Activated CD4-positive, alpha-beta T cell treated with anti-CD3 and anti-CD28 coated beads, Interleukin-2, amount 50 U/mL, for 4 hours (primary cell): Measurements from ENCODE around the gene ODAD4.

Experiments
- DNase-seq, 2 experiments: peaks; one replicate each; pipeline ENCODE4 v3.0.0-alpha.2; 2020

Gene ODAD4, protein sequence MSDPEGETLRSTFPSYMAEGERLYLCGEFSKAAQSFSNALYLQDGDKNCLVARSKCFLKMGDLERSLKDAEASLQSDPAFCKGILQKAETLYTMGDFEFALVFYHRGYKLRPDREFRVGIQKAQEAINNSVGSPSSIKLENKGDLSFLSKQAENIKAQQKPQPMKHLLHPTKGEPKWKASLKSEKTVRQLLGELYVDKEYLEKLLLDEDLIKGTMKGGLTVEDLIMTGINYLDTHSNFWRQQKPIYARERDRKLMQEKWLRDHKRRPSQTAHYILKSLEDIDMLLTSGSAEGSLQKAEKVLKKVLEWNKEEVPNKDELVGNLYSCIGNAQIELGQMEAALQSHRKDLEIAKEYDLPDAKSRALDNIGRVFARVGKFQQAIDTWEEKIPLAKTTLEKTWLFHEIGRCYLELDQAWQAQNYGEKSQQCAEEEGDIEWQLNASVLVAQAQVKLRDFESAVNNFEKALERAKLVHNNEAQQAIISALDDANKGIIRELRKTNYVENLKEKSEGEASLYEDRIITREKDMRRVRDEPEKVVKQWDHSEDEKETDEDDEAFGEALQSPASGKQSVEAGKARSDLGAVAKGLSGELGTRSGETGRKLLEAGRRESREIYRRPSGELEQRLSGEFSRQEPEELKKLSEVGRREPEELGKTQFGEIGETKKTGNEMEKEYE

GRCh38 chr17:41930009-41930832 is at the start of gene ODAD4:
Gene ODAD4 (plus strand): TSS chr17:41930617. CDS start chr17:41930724, 107 bp downstream.
- peak; percentile 94 to 95 for DNase-seq

DNA sequence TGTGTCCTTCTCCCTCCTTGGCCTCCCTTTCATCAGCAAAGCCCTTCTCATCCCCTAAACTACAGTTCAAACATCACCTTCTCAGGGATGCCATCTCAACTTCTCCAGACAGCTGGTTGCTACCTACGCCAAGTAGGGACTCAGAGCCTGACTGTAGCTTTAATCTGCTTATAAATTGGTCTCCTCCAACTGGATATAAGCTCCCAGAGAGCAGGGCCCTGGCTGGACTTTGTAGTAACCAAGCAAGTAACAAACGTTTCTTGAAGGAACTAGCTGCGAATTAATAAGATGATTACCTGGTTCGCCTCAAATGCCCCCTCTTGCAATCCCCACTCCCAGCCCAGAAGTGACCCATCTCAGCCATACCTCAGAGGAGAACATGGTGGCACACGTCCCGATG is 47.7 kb upstream of the ODAD4 start:
- DNase-seq = no peak

DNA sequence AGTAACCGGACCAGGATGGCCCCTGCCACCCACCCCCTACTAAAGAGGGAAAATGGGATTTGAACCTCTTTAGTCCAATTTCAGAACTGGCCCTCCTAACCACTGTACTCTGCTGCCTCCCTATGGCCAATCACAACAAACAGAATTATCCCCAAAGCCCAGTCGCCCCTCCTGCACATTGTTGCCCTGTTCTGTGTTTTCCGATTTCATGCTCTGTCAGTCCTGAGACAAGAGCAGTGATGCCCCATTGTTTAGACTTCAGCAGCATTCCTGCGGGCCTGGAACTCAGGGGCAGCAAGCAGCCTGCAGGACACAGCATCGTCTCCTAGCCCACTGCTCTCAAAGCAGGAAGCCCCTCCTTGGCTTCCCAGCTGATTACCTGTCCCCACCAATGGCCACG is 44.7 kb upstream of the ODAD4 start:
- no peak for DNase-seq

- no peak for DNase-seq
These were observed 42.0 kb upstream of the ODAD4 start for GRCh38 chr17:41888332-41888965.

DNA sequence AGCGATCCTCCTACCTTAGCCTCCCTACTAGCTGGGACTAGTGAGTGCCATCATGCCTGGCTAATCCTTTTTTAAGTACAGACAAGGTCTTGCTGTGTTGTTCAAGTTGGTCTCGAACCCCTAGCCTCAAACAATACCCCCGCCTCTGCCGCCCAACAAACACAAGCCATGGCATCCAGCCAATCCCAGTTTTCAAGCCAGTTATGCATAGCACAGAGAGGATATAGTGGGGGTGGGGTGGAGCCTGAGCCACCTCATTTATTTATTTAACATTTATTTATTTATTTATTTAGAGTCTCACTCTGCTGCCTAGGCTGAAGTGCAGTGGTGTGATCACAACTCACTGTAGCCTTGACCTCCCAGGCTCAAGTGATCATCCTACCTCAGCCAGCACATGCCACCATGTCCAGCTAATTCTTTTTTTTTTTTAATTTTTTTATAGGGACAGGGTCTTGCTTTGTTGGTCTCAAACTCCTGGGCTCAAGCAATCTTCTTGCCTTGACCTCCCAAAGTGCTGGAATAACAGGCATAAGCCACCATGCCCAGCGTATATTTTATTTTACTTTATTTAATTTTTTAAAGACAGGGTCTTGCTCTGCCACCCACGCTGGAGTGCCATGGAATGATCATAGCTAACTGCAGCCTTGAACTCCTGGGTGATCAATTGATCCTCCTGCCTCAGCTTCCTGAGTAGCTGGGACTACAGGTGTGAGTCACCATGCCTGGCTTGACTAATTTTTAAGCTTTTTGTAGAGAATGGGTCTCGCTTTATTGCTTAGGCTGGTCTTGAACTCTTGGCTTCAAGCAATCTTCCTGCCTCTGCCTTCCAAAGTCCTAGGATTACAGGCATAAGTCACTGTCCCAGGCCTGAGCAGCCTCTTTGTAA is 39.0 kb upstream of the ODAD4 start:
- no peak for DNase-seq

GRCh38 chr17:41892021-41892376 is 38.4 kb upstream of the ODAD4 start:
- no peak for DNase-seq

DNA sequence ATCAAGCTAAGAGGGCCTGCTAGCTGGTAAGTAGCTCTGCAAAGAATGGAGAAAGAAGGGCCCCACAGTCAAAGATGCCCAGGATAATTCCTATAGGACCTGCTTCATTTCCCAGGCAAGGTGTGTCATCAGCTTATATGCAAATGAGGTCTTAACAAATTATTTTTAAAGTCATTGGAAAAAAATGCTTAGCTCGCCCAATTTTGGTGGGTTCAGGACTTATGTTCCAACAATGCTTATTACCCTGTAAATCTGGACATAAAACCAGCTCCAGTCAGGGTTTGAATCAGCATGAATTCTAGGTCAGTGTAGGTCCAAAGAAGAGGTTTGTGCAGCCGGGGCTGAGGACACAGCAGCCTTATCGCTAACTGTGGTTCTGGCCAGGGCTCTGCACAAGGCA is 37.0 kb upstream of the ODAD4 start:
- DNase-seq = no peak

GRCh38 chr17:41894791-41895331 is 35.6 kb upstream of the ODAD4 start:
- no peak for DNase-seq

DNA sequence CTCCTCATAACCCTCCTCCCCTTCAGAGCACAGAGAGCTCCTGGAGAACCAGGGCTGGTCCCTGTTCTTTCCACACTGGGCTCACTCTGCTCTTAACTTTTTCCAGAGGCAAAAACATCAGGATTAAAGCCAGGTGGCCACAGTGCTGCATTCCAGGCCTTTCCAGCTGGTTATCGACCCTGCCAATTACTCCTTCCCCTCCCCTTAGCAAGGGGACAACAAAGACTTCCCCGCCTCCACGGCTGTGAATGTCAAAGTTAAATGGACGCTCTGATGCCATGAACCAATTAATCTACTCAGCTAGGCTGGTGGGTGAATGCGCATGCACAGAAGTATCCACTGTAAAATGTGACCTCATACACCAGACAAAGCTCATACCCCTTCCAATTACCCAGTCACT is 34.8 kb upstream of the ODAD4 start:
- DNase-seq = no peak

GRCh38 chr17:41896726-41897125 is 33.7 kb upstream of the ODAD4 start:
- DNase-seq = no peak

DNA sequence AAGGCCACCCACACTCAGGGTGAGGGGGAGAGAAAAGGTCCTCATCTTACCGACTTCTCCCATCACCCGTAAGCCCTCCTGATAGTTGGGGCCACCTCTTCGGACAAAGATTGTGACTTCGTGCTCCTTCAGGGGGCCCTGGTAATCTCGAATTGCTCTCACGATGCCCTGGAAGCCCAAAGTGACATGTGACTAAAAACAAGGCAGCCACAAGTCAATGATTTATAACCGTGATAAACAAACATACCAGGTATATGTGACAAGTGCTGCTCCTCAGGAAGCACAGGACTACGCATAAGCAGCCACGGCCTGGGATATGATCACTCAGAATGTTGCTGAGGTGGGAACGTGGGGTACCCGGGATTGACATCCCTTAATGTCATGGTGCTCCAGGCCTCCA is 28.8 kb upstream of the ODAD4 start:
- no peak for DNase-seq

DNA sequence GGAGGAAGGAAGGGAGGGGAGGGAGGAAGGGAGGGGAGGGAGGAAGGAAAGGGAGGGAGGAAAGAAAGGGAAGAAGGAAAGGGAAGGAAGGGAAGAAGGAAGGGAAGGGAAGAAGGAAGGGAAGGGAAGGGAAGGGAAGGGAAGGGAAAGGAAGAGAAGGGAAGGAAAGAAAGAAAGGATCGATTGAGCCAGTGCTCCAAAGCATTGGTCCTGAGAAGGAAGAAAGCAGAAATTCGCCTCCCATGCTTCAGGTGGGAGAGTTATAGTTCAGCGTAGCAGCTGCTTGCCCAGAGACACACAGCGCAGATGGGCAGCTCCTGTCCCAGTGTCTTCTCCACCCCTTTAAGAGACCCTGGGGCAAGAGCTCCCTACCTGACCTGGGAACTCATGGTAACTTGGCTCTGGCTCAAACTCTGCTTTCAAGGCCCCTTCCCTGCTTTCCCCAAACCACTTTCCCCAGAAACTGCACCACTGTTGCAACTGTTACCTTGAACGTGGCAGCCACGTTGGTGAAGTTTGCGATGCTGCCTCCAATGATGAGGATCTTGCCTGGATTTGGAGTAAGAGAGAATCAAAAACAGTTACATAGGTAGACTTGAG is 26.1 kb upstream of the ODAD4 start:
- no peak for DNase-seq

DNA sequence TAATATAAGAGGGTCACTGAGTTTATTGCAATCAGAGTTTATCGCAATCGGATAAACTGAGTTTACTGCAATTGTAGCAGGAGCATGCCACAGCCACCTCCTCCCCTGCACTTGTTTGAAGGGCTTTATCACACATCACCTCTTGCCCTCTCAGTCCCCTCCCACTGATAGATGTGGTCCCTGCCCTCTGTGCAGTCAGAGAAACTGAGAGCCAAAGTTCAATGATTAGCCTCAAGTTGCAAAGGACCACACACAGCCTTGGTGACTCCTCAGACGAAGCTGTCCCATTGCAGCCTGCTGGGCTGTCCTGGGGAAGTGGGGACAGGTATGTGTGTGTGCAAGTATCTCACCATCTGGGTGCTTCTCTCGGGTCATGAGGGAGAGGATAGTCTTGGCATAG is 25.2 kb upstream of the ODAD4 start:
- no peak for DNase-seq

GRCh38 chr17:41906465-41907184 is 23.8 kb upstream of the ODAD4 start:
- no peak for DNase-seq

DNA sequence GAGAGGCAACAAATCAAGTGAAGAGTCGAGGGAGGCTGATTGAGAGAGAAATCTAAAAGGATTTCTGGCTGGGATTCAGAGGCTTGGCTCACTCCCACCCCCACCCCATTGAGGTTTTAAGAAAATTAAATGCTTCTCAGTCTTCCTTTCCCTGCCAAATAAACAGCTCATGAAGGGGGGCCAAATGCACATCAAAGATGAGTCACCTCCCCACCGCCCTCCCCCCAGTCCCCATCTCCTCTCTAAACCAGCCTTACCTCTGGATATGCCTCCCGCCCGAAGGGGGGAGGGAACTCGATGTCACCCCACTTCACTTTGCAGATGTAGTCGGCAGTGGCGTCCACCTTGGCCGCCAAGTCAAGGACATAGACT is 23.2 kb upstream of the ODAD4 start:
- DNase-seq = no peak

DNA sequence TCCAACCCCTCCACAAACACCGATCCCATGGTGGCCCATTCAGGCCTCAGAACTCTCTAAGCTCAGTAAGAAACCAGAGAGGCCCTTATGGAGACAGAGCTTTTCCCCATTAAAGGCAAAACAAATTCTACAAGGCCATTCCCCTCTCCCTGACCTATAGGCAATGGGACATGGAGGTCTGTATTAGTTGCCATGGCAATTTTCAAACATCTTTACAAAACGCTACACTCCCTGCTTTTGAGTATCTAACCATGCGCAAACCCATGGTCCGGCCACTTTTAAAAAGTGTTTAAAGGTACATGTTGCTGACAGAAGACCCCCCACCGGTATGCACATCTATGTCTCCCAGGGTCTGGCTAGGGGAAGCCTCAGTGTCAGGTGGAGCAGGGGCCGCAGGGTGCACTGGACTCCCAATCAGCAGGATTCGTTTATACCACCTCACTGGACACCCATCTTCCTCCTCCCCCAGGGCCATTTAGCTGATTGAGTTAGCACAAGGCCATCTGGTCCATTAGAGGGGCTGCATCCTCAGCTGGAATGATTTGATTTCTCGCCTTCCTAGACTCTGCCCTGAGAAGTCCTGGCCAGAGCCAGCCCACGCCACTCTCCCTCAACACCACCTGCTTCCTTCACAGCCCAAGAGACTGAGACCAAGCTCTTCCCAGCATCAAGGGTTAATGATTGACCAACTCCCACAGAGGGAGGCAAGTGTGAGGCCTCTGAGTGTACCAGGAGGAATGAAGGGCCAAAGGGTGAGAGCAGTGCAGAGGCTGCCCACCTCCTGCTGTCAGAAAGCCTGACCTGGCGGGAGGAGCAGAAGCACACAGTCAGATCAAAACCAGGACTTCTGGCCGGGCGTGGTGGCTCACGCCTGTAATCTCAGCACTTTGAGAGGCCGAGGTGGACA is 22.5 kb upstream of the ODAD4 start:
- no peak for DNase-seq

DNA sequence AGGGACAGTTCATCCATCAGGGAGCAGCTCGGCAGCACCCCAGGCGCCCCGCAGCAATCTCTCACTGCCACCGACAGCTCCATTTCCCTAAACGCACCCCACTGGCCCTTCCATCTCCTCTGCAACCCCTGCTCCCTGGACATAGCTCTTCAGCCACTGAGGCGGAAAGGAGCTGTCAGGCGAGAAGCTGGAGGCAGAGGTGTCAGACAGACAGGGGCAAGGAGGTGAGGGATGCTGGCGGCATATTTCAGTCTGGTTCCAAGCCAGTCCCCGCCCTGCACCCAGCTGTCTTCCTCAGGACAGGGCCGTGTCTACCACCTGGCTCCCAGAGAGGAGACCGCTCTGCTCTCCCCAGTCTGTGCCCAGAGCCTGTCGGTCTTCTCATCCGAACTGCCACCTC is 21.3 kb upstream of the ODAD4 start:
- no peak for DNase-seq

DNA sequence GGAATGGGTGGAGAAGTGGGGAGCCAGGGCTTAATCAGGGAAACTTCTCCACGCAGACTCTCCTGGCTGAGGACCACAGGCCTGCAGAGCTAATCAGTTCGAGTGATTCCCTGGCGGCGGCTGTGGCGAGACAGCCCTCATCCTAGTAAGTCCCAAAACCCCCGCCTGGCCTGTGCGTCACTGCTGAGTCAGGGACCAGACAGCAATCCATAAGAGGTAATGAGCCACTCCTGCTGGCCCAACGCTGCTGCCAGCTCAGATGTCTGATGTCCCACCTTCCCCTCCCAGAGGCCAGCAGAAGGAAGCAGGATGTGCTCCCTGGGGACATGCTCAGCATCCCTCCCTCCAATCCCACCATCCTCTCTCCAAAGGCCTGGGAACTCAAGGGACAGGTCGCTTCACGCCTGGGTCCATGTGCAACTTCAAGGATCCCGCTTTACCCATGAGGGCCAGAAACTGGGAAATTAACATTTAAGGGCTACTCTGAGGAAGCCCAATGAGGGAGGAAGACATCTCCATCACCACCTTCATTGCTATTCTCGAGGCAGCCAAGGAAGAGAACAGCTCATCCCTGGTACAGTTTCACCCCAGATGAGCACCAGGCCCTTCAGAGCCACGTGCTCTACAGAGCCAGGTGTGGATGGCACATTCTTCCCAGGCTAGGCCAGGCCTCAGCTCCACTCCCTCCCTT is 19.6 kb upstream of the ODAD4 start:
- DNase-seq = no peak

DNA sequence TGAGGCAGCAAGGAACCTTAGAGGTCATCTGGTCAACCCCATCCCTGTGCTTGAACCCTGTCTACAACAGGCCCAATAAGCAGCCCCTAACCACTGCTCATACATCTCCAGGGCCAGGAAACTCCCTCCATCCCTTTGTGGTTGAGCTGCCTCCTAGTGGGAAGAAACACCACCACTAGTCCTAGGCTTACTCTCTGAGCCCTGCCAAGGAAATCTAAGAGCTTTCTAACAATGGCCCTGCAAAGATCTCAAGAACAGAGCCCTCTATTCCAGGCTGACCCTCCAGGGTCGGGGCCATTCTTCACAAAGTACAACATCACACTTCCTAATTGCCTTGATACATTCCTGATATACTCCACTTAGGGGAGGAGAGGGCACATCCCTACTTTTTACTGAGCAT is 17.5 kb upstream of the ODAD4 start:
- DNase-seq = no peak
